Ecto neural progenitor cell (in vitro differentiated cells): ENCODE results near the gene SYNDIG1L.

ENCODE experiments used
- DNase-seq: peaks from one replicate; pipeline ENCODE4 v3.0.0-alpha.2; 2018; ENCODE audit warnings: low spot score

Gene SYNDIG1L

GRCh38 chr14:74358176-74358829 is 67.7 kb downstream of the SYNDIG1L start:
- no peak for DNase-seq

- DNase-seq = no peak
Observed at GRCh38 chr14:74357585-74357984, 68.4 kb downstream of the SYNDIG1L start.

- no peak for DNase-seq
Observed at GRCh38 chr14:74356892-74357575, 69.0 kb downstream of the SYNDIG1L start.
